UCSD-AML1 (cell line): ENCODE results near the gene ACVR1B.

Source experiments
- DNase-seq: peaks from one replicate; lab custom pipeline; 2025; ENCODE audit not compliant: unreplicated experiment; lab: John Stamatoyannopoulos, UW

ACVR1B gene

DNA sequence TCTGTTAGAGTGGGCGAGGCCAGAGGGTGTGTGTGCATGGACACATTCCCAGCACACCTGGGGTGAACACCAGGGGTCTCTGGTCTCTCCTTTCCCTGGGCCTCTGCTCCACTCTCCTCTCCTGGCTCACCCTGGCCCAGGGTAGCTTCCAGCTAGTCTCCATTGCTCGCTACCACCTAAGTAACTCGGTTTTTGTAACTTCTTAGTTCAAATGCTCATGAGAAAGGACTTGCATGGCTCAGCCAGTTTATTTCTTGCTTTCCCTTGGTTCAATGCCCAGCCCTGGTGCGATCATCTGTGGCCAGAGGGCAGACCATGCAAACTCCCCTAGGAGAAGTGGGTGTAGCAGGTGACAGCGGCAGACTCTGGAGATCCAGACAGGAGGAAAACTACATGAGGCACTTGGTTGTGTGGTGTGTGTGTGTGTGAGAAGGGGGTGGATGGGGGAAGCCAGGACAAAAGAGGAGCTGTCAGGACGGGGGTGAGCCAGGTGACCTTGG is 8.9 kb upstream of the ACVR1B start:
- DNase-seq, result no peak

DNA sequence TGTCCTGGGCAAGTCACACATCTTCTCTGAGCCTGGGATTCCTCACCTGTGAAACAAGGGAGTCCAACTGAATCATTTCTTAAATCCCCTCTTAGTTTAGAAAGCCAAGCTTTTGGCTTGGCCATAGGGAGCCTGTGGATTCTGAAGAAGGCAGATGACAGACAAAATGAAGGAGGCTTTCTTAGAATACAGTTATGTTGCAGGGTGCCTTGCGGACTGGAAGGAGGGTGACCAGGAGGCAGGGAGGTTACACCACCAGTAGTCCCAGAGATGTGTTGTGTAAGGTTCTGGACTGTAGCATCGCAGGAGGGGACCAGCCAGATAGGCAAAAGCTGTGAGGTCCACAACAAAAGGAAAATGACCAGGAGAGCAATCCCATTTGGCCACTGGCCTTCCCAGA is 8.2 kb upstream of the ACVR1B start:
- DNase-seq, result no peak

DNA sequence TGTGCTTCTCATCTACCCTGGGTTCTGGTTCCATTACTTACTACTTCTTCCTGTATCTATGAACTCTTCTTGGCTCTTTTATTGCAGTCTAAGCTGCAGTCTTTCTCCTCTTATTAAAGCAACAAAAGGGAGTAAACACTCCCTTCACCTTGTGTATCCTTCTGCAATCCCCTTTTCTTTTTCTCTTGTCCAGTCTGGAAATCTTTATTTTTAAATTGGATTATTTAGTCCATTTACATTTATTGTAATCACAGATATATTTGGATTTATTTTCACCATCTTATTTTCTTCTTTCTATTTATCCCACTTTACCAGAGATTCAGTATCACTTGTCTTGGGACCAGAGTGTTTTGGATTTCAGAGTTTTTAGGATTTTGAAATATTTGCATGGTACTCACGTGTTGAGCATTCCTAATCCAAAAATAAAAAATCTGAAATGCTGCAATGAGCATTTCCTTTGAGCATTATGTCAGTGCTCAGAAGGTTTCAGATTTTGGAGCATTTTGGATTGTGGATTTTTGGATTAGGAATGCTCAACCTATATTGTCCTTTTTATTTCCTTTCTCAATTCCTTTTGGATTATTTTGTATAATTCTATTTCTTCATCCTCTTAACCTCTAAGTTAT is 6.8 kb upstream of the ACVR1B start:
- DNase-seq, result no peak

DNA sequence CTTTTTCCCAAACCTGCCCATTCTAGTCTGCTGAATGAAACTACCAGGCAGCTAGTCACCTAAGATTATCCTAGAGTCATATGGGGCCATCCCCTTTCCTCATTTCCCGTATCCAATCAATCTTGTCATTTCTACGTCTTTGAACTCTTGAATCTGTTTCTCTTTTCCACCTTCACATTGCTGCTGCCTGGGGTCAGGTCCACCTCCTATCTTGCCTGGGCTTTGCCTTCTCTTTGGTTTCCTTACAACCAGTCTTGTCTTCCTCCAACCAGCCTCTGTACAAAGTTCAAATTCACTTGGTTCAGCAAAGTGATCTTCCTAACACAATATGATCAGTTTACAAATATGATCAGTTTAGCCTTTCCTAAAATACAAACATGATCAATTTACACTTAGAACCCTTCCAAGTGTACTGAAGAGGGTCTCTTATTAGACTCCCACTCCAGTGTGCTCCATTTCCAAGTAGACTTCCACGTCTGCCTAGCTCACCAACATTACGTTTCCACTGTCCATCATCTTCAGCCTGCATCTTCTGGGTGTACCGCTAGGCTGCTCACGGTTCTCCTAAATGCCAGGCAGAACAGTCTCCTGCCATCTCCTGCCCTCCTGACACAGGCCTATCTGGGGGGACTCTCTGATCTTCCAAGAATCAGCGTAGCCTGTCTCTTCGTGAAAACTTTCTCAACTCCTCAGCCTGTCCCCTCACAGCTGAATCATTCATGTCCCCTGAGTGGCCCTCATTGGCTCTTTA is 4.1 kb upstream of the ACVR1B start:
- DNase-seq, result no peak

DNA sequence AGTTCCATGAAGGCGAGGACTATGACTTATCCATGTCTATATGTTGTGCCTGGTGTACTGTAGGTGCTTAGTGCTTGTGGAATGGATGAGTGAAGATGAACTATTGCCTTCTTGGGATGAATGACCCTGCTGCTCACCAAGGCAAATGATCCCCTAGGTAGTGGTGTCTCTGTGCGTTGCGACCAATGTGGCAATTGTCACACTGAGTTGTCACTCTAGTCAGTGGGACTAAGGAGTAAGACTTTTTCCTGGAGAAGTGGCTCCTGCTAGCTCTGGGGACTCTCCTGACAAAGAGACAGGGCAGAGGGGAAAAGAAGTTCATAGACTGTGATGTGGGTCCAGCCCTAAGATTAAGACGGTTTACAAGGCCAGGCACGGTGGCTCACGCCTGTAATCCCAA is 3.4 kb upstream of the ACVR1B start:
- DNase-seq, result no peak

DNA sequence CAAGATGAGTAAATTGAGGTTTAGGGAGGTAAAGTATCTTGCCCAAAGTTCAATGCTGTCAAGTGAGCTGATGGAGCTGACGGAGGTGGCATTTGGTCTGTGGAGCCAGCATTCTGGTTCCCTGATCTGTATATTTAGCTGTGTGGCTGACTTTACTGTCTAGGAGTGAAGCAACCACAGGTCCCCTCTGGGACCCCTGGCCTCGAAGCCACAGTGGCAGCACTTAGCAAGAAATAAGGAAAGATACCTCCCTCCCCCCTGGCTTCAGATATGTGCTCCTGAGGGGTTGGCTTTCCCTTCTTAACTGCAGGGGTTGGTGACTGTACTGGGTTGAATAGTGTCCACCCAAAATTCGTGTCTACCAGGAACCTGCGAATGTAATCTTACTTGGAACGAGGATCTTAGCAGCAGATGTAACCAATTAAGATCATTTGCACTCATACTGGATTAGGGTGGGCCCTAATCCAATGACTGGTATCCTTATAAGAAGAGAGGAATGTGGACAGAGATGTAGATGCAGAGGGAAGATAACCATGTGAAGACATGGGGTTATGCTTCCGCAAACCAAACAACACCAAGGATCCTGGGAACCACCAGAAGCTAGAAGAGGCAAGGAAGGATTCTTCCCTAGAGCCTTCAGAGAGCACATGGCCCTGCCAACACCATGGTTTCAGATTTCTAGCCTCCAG is 2.0 kb upstream of the ACVR1B start:
- no peak for DNase-seq

DNA sequence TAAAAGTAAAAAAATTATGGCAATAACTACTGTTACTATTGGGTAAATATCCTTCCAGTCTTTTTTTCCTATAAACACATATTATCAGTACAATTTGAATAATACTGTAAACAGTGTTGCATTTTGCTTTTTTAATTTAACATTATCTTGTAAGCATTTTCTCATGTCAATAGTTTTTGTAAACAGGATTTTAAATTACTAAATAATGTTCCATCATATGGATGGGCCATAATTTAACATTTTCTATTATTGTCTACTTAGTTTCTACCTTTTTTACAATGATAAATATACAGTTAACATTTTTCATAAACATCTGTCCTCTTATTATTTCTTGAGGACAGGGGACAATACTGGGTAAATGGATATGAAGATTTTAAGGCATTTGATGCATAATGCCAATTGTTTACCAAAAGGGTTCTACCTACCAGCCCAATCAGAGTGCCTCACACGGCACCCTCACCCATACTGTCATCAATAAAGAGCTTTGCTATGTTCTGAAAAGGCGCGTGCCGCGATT is 759 bp upstream of the ACVR1B start:
- DNase-seq, result no peak

DNA sequence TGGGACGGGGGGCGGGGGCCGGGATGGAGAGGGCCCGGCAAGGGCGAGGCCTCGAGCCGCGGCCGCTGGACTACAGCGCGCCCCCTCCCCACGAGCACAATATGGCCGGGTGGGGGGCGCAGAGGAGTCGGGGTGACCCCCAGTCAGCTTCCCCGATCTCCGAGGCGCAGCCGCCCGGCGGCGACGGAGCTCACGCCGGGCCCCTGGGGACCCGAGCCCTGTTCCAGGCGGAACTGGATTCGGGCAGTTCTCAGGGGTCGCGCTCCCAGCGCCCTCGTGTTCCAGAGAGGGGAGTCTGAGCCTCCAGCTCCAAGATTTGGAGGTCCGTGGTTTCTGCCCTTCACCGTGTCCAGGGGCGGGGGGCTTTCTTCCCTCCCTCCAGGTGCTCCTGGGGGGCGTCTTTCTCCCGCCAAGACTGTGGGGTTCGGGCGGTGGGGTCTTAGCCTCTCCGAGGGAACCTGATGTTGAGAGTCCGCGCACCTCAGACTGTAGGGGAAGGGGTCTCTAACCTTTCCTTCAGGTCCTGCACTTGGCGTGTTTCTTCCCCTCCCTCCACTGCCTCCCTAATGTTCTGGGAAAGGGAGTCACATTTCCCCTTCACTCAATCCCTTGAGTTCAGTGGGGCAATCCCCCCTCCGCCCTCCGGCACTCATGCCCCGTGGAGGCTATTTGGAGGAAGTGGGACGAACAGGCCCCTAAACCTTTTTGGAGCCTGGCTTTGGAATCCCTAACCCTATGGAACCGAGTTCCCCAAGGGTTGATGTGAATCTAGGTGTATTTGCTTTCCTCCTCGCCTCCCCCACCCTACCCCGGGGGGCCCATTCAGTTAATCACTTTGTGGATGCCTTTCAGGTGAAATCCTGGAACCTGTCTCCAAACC is 584 bp downstream of the ACVR1B start:
- no peak for DNase-seq

DNA sequence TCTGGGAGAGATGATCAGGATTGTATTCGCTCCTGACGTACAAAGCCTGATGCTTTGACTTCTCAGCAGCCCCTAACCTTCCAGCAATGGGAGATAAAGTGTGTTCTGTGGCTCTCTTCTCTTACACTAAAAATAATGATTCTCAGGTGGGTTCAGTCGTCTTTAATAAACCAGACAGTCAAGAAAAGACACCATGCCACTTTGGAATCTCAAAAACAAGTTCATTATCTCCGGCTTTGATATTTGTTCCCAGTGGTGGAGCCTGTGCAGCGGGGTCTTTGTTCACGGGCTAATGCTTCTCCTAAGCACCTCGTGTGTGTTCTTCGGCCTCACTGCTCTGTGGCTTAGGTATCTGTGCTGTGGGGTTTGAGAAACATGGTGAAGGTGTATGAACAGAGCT is 1.6 kb downstream of the ACVR1B start:
- DNase-seq, result no peak

DNA sequence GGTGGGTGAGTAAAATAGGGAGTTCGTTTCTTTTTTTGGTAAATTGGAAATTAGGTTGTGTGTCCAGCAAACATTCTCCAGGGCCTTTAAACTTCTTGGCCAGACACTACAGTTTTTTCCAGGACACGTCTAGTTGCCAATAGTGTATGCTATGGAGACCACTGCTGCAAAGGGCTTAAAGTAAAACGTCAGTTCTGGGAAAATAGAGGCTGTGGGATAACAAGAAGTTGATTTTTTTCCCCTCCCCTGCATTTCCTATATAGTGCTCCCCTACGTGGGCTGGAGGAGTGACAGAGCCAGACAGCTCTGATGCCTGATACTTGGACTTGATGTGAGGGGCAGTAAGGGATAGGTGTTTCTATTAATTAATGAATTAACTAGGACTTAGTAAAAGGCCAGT is 2.4 kb downstream of the ACVR1B start:
- DNase-seq, result no peak

DNA sequence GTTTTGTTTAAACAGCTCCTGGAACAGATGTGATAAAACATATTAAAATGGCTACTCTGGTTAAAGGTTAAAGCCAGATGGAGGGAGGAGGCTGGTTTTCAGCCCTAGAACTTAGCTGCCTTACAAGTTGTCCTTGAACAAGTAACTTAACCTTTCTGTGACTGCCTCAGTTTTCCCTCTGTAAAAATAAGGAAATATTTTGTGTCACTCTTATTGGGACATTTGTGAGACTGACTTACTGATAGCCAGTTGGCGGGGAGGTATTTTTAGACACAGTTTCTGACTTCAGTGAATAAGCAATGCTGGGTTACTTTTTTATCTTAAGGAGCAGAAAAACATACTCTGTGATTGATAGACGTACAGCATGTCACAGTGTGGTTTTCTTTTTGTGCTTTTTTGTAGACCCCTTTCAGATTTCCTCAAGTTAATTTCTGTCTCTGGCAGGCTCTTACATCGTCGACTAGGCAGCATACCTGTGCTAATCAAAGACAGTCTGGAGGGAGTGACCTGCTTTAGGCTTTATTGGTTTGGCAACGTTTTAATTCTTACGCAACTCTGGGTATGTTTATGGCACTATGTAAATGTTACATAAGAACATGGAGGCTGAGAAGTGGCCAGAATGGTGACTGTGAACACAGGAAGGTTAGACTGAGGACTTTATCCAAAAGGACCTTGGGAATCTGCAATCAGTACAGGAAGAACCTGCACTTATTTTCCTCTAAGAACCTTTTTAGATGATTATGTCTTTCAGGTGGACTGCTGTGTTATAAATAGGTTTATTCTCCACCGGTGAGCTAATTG is 3.3 kb downstream of the ACVR1B start:
- DNase-seq, result no peak

DNA sequence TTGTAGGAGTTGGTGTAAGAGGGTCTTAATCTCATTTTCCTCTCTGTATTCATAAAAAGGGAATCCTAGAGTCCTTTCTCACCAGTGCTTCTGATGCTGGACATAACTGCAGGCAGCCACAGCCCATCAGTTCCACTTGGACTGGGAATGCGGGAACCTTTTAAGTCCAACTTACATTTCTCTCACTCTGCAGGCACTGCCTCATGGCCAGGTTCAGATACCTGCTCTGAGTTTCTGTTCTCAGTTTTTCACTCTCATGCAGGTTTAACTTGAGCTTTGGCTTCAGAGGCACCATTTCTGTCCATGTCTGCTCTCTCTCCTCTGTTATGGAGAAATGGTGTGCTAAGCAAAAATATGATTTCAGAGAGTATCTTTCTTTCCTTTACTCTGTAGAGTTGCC is 4.2 kb downstream of the ACVR1B start:
- no peak for DNase-seq

DNA sequence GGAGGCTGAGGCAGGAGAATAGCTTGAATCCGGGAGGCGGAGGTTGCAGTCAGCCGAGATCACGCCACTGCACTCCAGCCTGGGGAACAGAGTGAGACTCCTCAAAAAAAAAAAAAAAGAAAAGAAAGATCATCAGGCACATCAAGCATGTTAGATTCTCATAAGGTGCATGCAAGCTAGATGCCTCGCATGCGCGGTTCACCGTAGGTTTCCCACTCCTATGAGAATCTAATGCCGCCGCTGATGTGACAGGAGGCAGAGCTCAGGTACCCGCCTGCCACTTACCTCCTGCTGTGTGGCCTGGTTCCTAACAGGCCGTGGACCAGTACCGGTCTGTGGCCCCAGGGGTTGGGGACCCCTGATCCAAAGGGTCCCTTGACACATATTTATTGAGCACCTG is 7.0 kb downstream of the ACVR1B start:
- no peak for DNase-seq

DNA sequence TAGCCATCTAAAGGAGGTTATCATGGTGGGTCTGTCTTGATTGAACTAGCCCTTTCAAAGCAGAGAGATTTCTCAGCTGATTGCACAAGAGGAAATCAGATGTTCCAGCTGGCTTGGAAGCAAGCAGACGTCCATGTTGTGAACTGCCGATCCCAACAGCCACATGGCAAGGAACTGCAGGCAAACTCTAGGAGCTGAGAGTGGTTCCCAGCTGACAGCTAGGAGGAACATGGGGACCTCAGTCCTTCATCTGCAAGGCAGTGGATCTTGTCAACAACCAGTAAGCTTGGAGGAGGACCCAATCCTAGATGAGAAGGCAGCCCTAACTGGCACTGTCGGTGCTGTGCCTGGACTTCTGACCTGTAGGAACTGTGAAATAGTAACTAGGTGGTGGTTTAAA is 7.7 kb downstream of the ACVR1B start:
- no peak for DNase-seq

DNA sequence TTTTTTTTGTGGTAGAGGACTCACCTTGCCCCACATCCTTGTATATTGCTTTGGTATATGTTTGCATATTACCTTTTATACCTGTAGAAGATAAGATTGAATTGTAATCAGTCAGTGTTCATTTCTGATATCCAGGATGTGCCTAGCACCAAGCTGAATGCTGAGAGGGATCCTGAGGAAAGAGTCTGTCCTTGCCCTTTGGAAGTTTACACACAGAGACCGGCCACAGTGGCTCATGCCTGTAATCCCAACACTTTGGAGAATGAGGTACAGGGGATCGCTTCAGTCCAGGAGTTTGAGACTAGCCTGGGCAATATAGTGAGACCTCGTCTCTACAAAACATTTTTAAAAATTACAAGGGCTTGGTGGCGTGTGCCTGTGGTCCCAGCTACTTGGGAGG is 8.4 kb downstream of the ACVR1B start:
- no peak for DNase-seq

DNA sequence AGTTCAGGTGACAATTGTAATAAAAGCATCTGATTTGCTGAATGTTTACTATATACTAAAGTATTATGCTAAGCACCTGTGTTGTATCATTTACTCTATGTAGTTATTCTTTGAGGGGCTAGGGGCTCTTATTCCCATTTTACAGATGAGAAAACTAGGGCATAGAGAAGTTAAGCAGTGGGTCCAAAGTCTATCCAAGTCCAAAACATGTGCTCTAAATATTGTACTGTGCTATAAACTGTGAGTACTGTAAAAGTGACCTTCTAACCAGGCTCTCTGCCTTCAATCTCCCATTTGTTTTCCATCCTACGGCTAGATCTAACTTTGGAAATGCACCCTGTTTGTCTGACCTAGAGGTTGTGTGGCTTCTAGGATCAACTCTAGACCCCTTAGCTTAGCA is 9.0 kb downstream of the ACVR1B start:
- DNase-seq, result no peak

DNA sequence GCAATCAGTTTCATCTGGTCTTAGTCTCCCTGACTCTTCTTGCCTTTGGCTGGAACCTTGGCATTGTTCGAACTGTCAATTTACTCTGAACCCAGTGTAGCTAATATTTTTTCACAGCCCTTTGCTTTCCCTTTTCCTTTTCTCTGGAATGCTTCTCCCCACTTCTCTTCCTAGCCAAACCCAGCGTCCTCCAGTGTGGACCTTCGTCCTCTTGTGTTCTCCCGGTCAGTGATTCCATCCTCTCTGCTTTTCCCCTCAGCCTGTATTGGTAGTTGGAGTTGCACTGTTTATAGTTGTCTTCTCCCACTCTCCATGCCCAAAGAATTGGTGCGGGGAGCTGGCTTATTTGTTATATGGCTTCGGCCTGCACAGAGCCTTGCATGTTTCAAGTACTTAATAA is 9.4 kb downstream of the ACVR1B start:
- DNase-seq, result no peak

DNA sequence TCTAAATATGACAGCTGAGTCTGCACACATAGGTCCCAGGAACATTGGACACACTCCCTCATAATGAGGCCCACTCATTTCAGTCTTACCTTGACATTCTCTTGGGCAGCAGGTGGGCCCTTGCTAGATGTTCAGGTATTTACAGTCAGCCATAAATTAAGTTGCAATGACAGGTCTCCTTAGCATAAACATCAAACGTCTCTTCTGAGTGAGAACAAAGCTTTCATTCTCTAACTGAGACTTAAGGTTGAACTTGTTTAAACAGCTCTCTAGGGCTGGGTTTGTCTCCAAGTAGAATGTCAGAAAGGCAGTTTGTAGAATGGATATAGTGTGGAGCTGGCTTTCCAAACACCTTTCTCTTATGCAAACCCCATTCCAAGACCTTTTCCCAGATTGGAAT is 10.3 kb downstream of the ACVR1B start:
- no peak for DNase-seq

DNA sequence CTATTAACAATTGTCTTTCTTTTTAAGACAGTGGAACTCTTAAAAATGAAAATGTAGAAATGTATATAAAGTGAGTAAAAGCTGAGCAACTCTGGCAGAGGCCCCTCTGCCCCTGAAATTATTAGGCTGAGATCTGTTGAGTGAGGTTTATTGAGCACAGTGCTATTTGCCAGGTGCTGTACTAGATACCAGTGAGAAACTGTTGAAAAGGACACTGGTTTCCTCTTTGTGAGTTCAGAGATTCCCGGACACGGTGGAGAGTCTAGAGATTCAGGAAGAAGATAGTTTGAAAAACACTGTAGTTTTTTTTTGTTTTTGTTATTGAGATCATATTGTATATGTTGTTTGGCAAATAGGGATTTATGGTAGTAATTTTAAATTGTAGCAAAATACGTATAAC is 11.2 kb downstream of the ACVR1B start:
- no peak for DNase-seq

DNA sequence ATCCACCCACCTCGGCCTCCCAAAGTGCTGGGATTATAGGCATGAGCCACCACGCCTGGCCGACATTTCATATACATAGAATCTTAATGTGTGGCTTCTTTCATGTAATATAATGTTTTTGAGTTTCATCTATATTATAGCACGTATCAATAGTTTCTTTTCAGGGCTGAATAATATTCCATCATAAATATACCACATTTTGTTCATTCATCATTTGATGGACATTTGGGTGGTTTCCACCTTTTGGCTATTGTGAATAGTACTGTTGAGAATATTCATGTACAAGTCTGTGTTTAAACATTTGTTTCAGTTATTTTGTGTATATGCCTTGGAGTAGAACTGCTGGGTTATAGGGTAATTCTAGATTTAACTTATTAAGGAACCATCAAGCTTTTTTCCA is 12.0 kb downstream of the ACVR1B start:
- no peak for DNase-seq
